Epithelial cell of esophagus (primary cell): ENCODE measurements around the gene LMX1B.

Source experiments
- DNase-seq: peaks from one replicate; pipeline ENCODE4 v3.0.0; 2010; ENCODE audit warnings: low read depth
- H3K4me3 ChIP-seq: 2 replicates; pipeline ENCODE4 v1.5.1; 2011; ENCODE audit warnings: mild to moderate bottlenecking, low read length, control low read depth
- CTCF ChIP-seq: IDR thresholded peaks from 2 replicates; pipeline ENCODE4 v1.5.1; 2011; ENCODE audit warnings: low read depth, mild to moderate bottlenecking, low read length, control low read depth, inconsistent platforms; ENCODE audit not compliant: insufficient read depth; ENCODE audit errors: missing control alignments

LMX1B gene

DNA sequence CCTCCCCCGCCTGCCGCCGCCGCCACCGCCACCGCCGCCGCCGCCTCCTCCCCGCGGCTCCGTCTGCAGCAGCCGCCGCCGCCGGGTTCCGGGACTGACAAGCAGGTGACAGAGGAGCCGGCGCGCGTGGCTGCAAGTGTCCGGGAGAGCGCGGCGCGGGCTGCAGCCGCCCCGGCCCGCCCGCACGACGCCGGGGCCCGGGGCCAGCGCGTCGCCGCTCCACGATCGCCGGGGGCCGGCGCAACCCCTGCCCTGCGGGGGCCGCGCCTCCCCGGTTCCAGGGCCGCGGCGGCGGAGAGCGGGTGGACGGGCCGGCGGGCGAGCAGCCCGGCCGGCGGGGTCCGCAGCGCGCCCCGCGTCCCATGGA is 343 bp downstream of the LMX1B start:
- H3K4me3 ChIP-seq, result no peak overlapping the region
- no peak for DNase-seq
- no peak for TF ChIP-seq CTCF

- TF ChIP-seq CTCF, result no peak
- H3K4me3 ChIP-seq, result no peak overlapping the region
- no peak for DNase-seq
Measured at GRCh38 chr9:126614455-126615244, 922 bp downstream of the LMX1B start.

DNA sequence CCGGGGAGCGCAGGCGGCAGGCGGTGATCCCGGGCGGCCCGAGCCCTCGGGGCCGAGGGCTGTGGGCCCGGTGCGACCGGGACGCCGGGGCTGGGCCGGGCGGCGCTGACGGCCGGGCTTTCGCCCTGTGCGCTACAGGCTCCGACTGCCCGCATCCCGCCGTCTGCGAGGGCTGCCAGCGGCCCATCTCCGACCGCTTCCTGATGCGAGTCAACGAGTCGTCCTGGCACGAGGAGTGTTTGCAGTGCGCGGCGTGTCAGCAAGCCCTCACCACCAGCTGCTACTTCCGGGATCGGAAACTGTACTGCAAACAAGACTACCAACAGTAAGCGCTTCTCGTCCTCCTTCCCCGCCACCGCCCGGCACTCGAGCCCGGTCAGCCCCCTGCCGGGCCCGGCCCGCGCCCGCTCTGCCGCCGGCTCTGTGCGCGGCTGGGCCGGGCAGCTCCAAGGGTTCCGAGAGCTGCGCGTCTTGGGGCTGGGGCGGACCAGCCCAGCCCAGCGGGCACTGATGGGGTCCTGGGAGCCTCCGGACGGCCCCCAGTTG is 1.6 kb downstream of the LMX1B start:
- H3K4me3 ChIP-seq, result no peak overlapping the region
- DNase-seq, result peak; percentile 28
- no peak for TF ChIP-seq CTCF

DNA sequence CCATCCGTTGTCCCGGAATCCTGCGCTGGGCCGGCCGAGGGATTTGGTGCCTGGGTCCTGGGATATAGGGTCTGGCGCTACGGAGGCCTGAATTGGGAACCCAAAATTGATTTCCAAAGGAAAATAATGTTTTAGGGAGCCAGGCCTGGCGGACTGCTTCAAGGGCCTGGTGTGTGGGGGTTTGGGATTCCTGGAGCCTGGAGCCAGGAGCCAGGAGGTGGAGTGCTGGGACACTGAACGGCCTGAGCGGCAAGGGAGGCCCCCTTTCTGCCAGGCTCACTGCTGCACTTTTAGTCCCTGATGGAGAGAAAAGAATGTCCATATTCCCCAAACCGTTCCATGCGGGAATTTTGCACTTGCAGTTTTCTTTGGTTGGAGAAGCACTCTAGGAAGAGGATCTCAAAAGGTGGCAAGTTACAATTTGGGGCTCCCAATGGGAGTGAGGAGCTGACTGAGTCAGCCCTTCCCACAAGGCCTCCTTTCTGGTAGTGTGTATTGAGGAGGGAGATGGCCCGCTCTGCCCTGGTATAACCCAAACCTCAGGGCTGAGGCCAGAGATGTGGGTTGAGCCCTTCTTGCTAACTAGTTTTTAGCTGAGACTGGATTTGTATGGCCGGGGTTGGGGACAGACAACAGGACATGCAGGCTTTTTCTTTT is 2.2 kb downstream of the LMX1B start:
- no peak for DNase-seq
- H3K4me3 ChIP-seq, result no peak overlapping the region
- TF ChIP-seq CTCF, result no peak

DNA sequence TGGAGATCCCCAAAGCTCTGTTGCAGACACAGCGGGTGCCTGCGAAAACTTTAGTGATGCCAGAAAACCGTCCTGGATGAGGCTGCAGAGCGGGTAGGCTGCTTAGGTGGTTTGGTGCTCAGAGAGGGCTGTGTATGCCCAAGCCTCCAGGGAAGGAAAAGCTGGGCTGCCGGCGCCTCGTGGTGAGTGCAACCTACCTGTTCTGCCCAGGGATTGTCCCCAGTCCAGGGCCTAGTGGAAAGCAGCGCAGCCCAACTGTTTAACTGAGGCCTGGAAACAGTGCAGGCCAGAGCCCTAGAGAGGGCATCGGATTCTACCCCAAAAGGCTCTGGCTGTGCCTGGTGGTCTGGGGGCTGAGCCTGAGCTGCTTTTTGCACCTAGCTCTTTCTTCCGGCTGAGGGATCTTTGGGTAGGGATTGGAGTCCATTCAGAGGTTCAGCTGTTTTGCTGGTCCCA is 2.8 kb downstream of the LMX1B start:
- H3K4me3 ChIP-seq, result no peak overlapping the region
- DNase-seq, result no peak
- no peak for TF ChIP-seq CTCF

GRCh38 chr9:126617003-126617822 is 3.5 kb downstream of the LMX1B start:
- TF ChIP-seq CTCF, result no peak
- no peak overlapping the region for H3K4me3 ChIP-seq
- no peak for DNase-seq
